CD4-positive, alpha-beta T cell treated with Interferon gamma for 1 hour (primary cell): ENCODE measurements around the gene PLEKHN1.

Experiments
- DNase-seq: peaks from one replicate; pipeline ENCODE4 v3.0.0-alpha.2; 2020

The PLEKHN1 gene

DNA sequence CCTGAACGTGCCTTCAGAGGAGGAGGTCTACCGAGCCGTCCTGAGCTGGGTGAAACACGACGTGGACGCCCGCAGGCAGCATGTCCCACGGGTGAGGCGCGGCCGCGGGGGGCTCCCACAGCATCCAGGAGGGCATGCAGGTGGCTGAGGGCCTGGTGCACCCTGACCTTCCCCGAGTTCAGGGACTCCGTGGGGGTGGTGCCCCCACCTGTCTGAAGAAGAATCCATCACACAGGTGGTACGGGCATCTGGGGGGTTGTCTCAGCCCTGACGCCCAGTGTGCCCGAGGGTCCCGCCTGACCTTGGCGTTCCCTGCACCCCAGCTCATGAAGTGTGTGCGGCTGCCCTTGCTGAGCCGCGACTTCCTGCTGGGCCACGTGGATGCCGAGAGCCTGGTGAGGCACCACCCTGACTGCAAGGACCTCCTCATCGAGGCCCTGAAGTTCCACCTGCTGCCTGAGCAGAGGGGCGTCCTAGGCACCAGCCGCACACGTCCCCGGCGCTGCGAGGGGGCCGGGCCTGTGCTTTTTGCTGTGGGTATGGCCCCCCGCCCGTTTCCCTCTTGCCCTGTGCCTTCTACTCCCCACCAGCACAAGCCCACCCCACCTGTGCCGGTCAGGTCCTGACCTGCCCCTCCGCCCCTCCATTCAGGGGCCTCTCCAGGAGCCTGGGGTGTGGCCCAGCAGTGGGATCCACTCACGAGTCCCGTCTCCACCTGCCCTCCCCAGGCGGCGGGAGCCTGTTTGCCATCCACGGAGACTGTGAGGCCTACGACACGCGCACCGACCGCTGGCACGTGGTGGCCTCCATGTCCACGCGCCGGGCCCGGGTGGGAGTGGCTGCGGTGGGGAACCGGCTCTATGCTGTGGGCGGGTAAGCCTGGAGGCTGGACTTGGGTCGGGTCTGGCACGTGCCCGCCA lies 3.6 kb upstream of the PLEKHN1 start:
- DNase-seq: no peak

DNA sequence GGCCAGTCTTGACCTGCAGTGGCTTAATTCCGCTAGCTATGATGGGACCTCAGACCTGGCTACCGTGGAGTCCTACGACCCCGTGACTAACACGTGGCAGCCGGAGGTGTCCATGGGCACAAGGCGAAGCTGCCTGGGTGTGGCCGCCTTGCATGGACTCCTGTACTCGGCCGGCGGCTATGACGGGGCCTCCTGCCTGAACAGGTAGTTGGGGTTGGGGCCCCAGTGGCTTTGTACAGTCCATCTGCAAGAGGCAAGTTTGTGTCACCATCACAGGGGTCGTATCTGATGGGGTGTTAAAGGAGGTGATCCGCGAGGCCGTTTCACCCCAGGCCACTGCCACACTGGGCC lies 3.0 kb upstream of the PLEKHN1 start:
- no peak for DNase-seq

GRCh38 chr1:963746-964525 lies 2.3 kb upstream of the PLEKHN1 start:
- no peak for DNase-seq

DNA sequence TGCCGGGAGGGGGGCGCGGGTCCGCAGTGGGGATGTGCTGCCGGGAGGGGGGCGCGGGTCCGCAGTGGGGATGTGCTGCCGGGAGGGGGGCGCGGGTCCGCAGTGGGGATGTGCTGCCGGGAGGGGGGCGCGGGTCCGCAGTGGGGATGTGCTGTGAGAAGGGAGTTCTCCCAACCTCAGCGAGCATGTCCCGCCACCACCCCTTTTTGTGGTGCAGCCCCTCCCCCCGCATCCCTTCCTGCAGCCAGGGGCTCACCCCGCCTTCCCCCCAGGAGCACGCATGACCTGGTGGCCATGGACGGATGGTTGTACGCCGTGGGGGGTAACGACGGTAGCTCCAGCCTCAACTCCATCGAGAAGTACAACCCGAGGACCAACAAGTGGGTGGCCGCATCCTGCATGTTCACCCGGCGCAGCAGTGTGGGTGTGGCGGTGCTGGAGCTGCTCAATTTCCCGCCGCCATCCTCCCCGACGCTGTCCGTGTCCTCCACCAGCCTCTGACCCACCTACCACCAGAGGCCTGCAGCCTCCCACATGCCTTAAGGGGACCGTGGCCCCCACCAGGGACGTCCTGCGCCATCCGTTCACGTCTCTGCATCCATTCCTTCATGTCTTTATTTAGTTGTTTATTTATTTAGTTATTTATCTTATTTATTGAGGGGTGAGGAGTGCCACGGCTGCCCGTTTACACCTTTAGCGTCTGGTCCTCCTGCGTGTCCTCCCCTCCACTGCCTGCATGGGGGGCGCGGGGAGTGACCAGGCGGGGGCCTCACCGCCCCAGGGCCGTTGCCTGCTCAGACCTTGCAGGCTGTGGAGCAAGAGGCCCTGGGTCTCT lies 1.4 kb upstream of the PLEKHN1 start:
- DNase-seq: no peak

DNA sequence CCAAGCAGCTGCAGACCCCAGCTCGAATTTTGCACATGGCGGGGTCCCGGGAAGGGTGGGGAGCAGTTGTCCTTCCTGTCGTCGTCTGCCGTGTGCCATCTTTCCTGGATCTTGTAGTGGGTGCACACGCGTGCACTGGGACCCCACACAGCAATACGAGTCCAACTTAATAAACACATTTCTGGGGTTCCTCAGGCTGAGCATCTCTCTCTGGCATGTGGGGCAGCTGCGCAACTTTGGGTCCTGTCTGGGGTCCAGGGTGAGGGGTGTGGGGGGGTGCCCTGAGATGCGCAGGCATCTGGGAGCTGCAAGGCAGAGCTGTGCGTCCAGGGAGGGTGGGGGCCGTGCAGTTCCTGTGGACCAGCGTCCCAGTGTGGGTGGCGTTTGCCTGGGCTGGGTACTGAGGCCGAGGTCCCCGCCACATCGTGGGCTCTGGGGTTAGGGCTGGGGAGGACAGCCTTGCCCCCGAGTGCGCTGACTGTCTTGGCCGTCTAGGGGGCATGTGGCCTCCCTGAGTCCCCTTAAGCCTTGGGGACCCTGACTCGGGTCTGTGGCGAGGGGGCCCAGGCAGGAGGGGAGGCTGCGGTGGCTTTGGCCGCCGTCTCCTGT lies 652 bp upstream of the PLEKHN1 start:
- no peak for DNase-seq

GRCh38 chr1:966704-967300 lies 520 bp downstream of the PLEKHN1 start:
- peak; percentile 61 for DNase-seq

DNA sequence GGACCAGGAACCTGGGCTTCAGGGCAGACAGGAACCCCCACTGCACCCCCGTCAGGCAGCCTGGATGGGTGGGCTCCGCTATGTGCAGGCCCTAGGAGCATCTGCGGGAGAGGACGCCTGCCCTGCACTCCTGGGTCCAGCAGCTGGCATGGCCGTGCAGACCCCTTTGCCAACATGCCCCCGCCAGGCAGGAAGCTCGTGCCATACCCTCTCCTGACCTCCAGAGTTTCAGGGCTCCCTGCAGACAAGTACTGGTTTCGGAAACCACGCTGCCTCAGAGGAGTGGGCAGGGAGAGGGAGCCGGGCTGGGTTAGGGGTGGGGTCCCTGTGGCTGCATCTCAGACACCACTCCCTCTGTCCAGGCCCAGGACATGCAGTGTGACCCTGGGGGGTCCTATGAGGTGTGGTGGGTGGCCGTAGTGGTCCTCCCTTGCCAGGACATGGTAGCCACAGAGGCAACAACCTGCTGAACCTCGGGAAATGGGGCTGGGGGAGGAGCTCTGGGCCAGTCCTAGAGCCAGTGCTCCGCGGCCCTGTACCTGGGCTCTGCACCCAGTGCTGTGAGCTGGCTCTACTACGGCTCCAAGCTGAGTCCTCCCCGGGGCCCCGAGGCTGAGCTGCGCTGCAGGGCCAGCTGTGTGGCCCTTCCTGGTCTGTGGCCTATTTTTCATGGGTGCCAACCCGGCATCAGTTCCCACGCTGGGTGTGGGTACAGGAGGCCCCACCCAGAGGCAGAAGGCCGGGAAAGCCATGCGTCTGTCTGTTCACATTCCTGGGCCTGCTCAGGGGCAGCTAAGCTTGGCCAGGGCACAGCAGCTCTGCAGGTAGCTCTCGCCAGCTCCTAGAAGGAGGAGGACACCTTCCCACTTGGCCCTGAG lies 1.4 kb downstream of the PLEKHN1 start:
- DNase-seq: no peak

GRCh38 chr1:969260-969855 lies 3.1 kb downstream of the PLEKHN1 start:
- DNase-seq: no peak

GRCh38 chr1:970242-970972 lies 4.1 kb downstream of the PLEKHN1 start:
- no peak for DNase-seq

- DNase-seq: no peak
These were observed 4.9 kb downstream of the PLEKHN1 start for GRCh38 chr1:970973-971730.

DNA sequence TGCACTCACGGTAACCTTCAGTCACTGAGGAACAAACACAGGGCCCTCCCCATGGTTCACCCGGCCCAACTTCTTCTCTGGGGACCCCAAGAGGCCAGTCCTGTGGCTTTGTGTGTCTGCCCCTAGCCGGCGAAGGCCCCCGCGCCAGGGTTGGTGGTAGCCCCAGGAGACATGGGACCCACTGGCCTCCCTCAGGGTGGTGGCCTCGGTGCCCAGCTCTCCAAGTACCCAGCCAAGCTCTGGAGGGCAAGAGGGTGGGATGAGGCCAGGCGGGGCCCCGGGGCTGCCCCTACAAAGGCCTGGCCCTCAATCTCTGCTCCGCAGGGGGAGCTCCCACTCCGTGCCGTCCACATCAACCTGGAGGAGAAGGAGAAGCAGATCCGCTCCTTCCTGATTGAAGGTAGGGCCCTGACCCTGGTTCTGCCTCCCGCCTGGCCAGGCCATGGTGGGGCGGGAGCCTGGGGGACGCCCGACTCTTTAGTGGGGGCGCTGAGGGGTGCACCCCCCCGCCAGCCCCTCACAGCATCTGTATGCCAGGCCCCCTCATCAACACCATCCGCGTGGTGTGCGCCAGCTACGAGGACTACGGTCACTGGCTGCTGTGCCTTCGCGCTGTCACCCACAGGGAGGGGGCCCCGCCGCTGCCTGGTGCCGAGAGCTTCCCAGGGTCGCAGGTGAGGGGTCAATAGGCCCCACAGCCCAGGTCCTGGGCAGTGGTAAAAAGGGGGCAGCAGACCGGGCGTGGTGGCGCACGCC lies 5.6 kb downstream of the PLEKHN1 start:
- no peak for DNase-seq

DNA sequence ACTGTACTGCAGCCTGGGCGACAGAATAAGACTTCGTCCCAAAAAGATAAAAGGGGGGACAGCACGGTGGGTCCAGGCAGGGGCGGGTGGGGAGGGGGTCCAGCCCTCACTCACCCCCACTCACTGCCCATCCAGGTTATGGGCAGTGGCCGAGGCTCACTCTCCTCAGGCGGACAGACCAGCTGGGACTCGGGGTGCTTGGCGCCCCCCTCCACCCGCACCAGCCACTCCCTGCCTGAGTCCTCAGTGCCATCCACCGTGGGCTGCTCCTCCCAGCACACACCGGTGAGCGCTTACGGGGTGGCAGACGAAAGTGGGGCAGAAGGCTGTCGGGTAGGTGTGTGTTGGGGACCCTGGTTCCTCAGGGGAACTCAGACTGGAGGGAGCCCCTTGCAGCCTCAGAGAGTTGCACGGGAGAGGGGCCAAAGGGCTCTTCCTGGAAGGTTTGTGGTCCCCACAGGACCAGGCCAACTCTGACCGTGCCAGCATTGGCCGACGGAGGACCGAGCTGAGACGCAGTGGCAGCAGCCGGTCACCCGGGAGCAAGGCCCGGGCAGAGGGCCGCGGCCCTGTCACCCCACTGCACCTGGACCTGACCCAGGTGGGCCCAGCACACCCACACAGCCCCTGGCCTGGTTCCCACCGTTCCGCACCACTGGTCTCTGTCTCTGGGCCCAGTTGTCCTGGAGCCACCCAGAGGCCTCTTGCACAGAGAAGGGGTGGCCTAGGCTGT lies 6.6 kb downstream of the PLEKHN1 start:
- DNase-seq: no peak

DNA sequence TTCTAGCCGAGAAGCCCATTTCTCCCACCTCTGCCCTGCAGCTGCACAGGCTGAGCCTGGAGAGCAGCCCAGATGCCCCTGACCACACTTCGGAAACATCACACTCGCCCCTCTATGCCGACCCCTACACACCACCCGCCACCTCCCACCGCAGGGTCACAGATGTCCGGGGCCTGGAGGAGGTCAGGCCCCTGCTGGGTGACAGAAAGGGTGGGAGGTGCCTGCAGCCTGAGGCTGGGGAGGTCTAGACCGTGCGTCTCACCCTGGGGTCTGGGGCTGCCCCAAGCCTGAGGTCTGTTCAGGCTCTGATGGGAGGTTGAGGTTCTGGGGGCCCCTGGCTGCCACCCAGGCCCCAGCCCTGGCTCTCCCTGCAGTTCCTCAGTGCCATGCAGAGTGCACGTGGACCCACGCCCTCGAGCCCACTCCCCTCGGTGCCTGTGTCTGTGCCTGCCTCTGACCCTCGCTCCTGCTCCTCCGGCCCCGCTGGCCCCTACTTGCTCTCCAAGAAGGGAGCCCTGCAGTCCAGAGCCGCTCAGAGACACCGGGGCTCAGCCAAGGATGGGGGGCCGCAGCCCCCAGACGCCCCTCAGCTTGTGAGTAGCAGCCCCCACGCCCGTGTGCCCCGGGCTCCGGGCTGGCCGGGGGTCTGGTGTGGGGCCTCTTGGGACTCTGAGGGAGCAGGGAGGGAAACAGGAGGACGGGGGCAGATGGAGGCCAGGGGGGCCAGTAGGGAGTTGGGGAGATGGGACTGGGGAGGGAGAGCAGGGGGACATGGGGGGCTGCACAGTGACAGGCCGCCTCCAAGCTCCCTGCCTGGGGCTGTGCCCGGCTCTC lies 7.4 kb downstream of the PLEKHN1 start:
- no peak for DNase-seq

GRCh38 chr1:974293-974640 lies 8.0 kb downstream of the PLEKHN1 start:
- no peak for DNase-seq

DNA sequence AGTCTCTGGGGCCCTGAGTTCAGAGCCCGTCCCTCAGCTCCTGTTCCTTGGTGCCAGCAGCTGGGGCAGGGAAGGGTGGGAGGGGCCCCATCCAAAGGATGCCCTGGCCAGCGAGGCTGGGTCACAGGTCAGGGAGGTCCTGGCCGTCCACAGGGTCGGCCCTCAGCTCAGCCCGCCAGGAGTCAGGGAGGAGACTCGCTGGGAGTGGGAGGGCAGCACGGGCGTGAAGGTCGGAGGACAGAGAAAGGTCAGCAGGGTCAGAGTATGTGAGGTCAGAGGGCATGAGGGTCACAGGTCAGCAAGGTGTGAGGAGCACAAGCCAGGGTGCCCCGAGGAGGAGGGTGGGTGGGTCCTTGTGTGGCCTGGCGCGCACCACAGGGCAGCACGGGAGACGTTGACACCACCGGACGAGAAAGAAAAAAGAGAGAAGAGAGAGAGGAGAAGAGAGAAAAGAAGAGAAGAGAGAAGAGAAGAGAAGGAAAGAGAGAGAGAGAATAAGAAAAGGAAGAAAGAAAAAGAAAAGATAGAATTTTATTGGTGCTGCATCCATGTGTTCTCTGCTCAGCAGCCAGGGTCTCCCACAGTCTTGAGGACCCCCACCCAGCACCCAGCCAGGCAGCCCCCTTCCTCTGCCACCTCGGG lies 8.5 kb downstream of the PLEKHN1 start:
- DNase-seq: no peak

- no peak for DNase-seq
These were observed 9.1 kb downstream of the PLEKHN1 start for GRCh38 chr1:975365-975764.
